Activated naive CD4-positive, alpha-beta T cell treated with anti-CD3 and anti-CD28 coated beads, Interleukin-2, amount 10 ng/mL, durations not matched to agents 7 days and 5 days (primary cell): Measurements from ENCODE around the gene RIN1.
A peak's percentile ranks its signal among the peaks of the same experiment; 100 is the strongest.
"Not testable (repeated sequence)": the region's sequence is repeated elsewhere in the genome, so short reads cannot be mapped to it uniquely, and the experiment has no call there.

ENCODE experiments used
- CTCF ChIA-PET: fragments of 350-600 bp; sonication (Branson Sonifier 250); formaldehyde crosslinking; loops from one replicate; lab custom pipeline; 2021; ENCODE audit warnings: antibody characterized with exemption; lab: Charles Lee
- DNase-seq: peaks from one replicate; pipeline ENCODE4 v3.0.0-alpha.2; 2020
- H3K27ac Mint-ChIP-seq: one replicate; pipeline ENCODE4 v1.8.0; 2021; ENCODE audit warnings: mild to moderate bottlenecking, moderate library complexity, mixed read lengths
- H3K27me3 Mint-ChIP-seq: one replicate; pipeline ENCODE4 v1.8.0; 2021; ENCODE audit warnings: mild to moderate bottlenecking, mixed read lengths
- H3K36me3 Mint-ChIP-seq: one replicate; pipeline ENCODE4 v1.8.0; 2021; ENCODE audit warnings: mixed read lengths
- H3K4me1 Mint-ChIP-seq: one replicate; pipeline ENCODE4 v1.8.0; 2021; ENCODE audit warnings: mixed read lengths
- H3K4me3 Mint-ChIP-seq: one replicate; pipeline ENCODE4 v1.8.0; 2021; ENCODE audit warnings: mild to moderate bottlenecking, moderate library complexity, mixed read lengths
- H3K9me3 Mint-ChIP-seq: one replicate; pipeline ENCODE4 v1.8.0; 2021; ENCODE audit warnings: mixed read lengths

Gene RIN1

GRCh38 chr11:66365711-66366619, 29.7 kb upstream of the RIN1 start:
- no peak for DNase-seq
- CTCF ChIA-PET, result interaction anchor here (0.7 to 2.9 kb wide), 8 partner anchors 9 to 55 kb away, joined by 3 to 11 read pairs (median 6); partner anchors contain the start of gene B4GAT1
- Mint-ChIP-seq H3K27ac (no peak overlapping the region), H3K4me1 (peaks cover 15% of the 10 kb centered on the region), H3K4me3 (no peak overlapping the region), H3K9me3 (no peaks in the 10 kb centered on the region), H3K27me3 (no peaks in the 10 kb centered on the region), H3K36me3 (no peaks in the 10 kb centered on the region)

DNA sequence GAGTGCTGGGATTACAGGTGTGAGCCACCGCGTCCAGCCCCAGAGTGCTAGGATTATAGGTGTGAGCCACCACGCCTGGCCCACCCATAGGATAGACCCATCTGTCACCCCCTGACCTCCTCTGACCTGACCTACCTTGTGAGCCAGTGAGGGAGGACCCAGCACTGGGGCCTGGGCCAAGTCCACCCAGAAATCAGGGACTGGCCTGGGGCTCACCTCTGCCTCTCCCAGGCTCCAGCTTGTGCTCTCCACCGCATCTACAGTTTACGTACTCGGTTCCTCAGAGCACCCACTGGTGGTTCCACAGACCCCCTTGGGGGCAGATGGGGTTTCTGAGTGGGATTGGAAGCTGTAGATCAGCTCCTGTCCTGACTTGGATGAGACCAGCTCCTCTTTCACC, 28.9 kb upstream of the RIN1 start:
- H3K27ac Mint-ChIP-seq, result no peak overlapping the region
- CTCF ChIA-PET, result interaction anchor here (1.4 to 2.9 kb wide), 5 partner anchors 15 to 54 kb away, joined by 4 to 11 read pairs (median 7); no protein-coding TSS in a partner anchor
- H3K4me3 Mint-ChIP-seq, result no peak overlapping the region
- H3K9me3 Mint-ChIP-seq, result no peaks in the 10 kb centered on the region
- no peaks in the 10 kb centered on the region for H3K27me3 Mint-ChIP-seq
- H3K36me3 Mint-ChIP-seq, result no peaks in the 10 kb centered on the region
- DNase-seq, result no peak
- peaks cover 10% of the 10 kb centered on the region for H3K4me1 Mint-ChIP-seq

GRCh38 chr11:66363805-66364535, 27.7 kb upstream of the RIN1 start:
- peak; percentile 84 for DNase-seq
- Mint-ChIP-seq H3K36me3 (no peaks in the 10 kb centered on the region), H3K4me1 (peaks cover 3% of the 10 kb centered on the region), H3K27ac (no peak overlapping the region), H3K4me3 (no peak overlapping the region), H3K9me3 (no peaks in the 10 kb centered on the region), H3K27me3 (no peaks in the 10 kb centered on the region)
- CTCF ChIA-PET, result interaction anchor here (0.6 to 4.9 kb wide), 19 partner anchors 8 to 723 kb away, joined by 3 to 22 read pairs (median 4); partner anchors contain the start of genes B4GAT1, SLC29A2 and YIF1A

GRCh38 chr11:66363187-66363601, 27.0 kb upstream of the RIN1 start:
- CTCF ChIA-PET, result interaction anchor here (0.6 to 4.9 kb wide), 17 partner anchors 9 to 724 kb away, joined by 3 to 22 read pairs (median 4); partner anchors contain the start of genes B4GAT1, SLC29A2 and YIF1A
- Mint-ChIP-seq H3K4me1 (no peaks in the 10 kb centered on the region), H3K36me3 (peaks cover 2% of the 10 kb centered on the region), H3K27ac (no peak overlapping the region), H3K4me3 (no peak overlapping the region), H3K27me3 (no peaks in the 10 kb centered on the region), H3K9me3 (no peaks in the 10 kb centered on the region)
- DNase-seq, result no peak

DNA sequence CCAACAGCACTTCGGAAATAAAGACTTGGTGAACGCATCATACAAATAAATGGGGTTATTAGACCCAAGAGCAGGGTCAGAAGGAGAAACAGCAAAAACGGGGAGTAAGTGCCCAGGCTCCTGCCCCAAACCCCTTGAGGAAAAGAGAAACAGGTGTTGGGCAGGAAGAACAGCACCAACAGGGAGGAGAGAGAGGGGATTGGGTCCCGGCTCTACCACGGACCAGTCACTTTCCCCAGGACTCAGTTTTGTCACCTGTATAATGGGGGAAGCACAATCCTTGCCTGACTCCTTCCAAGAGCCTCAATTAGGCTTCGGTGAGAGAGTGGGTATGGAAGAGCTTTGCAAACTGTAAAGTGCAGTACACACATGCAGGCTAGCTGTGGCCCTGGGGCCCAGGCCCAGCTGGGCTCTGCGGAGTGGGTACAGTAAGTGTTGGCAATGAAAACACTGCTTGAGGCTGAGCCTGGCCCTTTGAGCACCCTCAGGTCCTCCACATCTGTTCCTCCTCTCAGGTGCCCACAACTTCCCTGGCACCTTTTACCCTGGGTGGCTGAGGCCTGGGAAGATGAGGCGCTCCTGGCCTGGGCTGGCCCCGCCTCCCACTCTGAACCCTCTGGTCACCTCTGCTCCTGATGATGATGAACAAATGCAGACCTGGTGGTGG, 26.4 kb upstream of the RIN1 start:
- DNase-seq, result no peak
- Mint-ChIP-seq H3K27ac (no peak overlapping the region), H3K4me1 (no peaks in the 10 kb centered on the region), H3K9me3 (no peaks in the 10 kb centered on the region), H3K27me3 (no peaks in the 10 kb centered on the region), H3K36me3 (peaks cover 2% of the 10 kb centered on the region), H3K4me3 (no peak overlapping the region)
- CTCF ChIA-PET, result interaction anchor here (1.0 to 4.9 kb wide), 8 partner anchors 8 to 80 kb away, joined by 3 to 22 read pairs (median 7); partner anchors contain the start of gene B4GAT1

- Mint-ChIP-seq H3K36me3 (peaks cover 2% of the 10 kb centered on the region), H3K27me3 (no peaks in the 10 kb centered on the region), H3K4me1 (no peaks in the 10 kb centered on the region), H3K4me3 (no peak overlapping the region), H3K27ac (no peak overlapping the region), H3K9me3 (no peaks in the 10 kb centered on the region)
- CTCF ChIA-PET, result interaction anchor here (1.2 to 4.9 kb wide), 3 partner anchors 16 to 28 kb away, joined by 5 to 22 read pairs (median 6); no protein-coding TSS in a partner anchor
- no peak for DNase-seq
Measured at GRCh38 chr11:66361502-66361941, 25.3 kb upstream of the RIN1 start.

GRCh38 chr11:66360406-66361073, 24.3 kb upstream of the RIN1 start:
- H3K36me3 Mint-ChIP-seq, result peaks cover 2% of the 10 kb centered on the region
- no peak overlapping the region for H3K4me3 Mint-ChIP-seq
- CTCF ChIA-PET, result interaction anchor here (4.9 kb wide), 1 partner anchor 26 kb away, joined by 22 read pairs; no protein-coding TSS in a partner anchor
- H3K9me3 Mint-ChIP-seq, result no peaks in the 10 kb centered on the region
- H3K4me1 Mint-ChIP-seq, result no peaks in the 10 kb centered on the region
- H3K27me3 Mint-ChIP-seq, result no peaks in the 10 kb centered on the region
- peak overlapping the region; percentile 38 for H3K27ac Mint-ChIP-seq
- no peak for DNase-seq

GRCh38 chr11:66359662-66360087, 23.4 kb upstream of the RIN1 start:
- Mint-ChIP-seq H3K4me3 (no peak overlapping the region), H3K4me1 (no peaks in the 10 kb centered on the region), H3K36me3 (peaks cover 2% of the 10 kb centered on the region), H3K27ac (no peak overlapping the region), H3K9me3 (no peaks in the 10 kb centered on the region), H3K27me3 (no peaks in the 10 kb centered on the region)
- CTCF ChIA-PET, result interaction anchor here (4.9 kb wide), 1 partner anchor 27 kb away, joined by 22 read pairs; no protein-coding TSS in a partner anchor
- no peak for DNase-seq

- H3K4me1 Mint-ChIP-seq, result peaks cover 24% of the 10 kb centered on the region
Measured at GRCh38 chr11:66350560-66351235, 14.5 kb upstream of the RIN1 start.

DNA sequence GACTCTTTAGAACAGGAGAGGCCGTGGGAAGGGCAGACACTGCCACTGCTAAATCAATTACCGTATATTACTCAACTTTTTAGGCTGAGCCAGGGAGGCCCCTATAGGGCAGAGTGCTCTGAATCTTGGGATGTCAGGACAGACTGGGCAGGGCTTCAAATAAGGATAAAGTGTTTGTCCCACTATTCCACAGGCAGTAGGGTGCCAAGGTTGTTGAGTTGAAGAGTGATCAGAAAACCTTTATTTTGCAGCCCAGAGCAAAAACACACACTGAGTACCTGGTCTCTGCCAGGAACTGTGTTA, 12.8 kb upstream of the RIN1 start:
- CTCF ChIA-PET, result interaction anchor here (2.7 kb wide), 1 partner anchor 15 kb away, joined by 8 read pairs; no protein-coding TSS in a partner anchor
- no peak overlapping the region for H3K27ac Mint-ChIP-seq
- no peak for DNase-seq
- peak overlapping the region; percentile 95 for H3K4me3 Mint-ChIP-seq
- peaks cover 40% of the 10 kb centered on the region for H3K4me1 Mint-ChIP-seq
- peaks cover 7% of the 10 kb centered on the region for H3K27me3 Mint-ChIP-seq
- peaks cover 12% of the 10 kb centered on the region for H3K36me3 Mint-ChIP-seq
- no peaks in the 10 kb centered on the region for H3K9me3 Mint-ChIP-seq

More at GRCh38 chr11:66350560-66351235, 14.5 kb upstream of the RIN1 start:
- H3K27me3 Mint-ChIP-seq, H3K36me3 Mint-ChIP-seq, H3K27ac Mint-ChIP-seq, DNase-seq, H3K9me3 Mint-ChIP-seq, H3K4me3 Mint-ChIP-seq: not testable (repeated sequence)
- CTCF ChIA-PET, result interaction anchor here (0.7 to 1.9 kb wide), 2 partner anchors 13 to 35 kb away, joined by 3 to 10 read pairs; no protein-coding TSS in a partner anchor

DNA sequence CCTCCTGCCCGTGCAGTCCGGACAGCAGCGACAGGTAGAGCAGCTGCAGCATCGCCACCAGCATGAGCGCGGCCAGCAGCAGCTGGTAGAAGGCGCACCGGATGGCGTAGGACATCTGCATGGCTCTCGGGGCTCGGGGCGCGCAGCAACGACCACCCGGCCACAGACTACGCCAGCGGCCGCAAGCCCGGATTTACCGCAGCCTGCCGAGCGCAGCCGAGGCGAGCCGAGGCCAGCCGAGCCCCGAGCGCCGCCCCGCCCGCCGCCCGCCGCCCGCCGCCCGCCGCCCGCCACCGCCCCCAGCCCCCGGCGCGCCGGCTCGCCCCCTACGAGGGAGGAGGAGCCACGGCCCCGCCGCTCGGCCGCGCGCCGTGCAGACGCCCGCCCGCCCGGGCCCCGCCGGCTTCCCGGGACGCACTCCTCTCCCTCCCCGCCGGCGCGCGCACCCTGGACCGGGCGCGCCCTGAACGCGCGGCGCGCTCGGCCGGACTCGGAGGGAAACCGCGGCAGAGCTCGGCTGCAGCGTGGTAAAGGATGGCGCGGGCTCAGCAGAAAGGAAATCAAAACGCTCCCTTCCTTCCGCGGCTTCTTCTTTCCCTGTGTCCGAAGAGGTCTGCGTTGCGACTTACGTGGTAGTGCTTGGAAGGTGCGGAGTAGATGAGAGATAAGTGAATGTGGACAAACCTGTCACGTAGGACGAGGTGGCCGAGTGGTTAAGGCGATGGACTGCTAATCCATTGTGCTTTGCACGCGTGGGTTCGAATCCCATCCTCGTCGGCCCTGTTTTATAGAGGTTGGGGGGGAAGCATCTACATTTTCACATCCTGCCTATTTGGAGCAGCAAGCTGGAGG, 11.4 kb upstream of the RIN1 start, which contains the start of gene B4GAT1:
Gene B4GAT1, minus strand, starts transcription at position 205 of the 852 bp plus-strand sequence. Its CDS starts 84 bp downstream, at position 121.
- peaks cover 54% of the 10 kb centered on the region for H3K4me1 Mint-ChIP-seq
- peak; percentile 88 for DNase-seq

More for the DNA sequence above, 11.4 kb upstream of the RIN1 start, which contains the start of gene B4GAT1:
- CTCF ChIA-PET, result interaction anchor here (0.7 to 4.2 kb wide), 5 partner anchors 16 to 41 kb away, joined by 3 to 29 read pairs (median 5); no protein-coding TSS in a partner anchor
- H3K36me3 Mint-ChIP-seq, result peaks cover 15% of the 10 kb centered on the region
- peak within 1 kb of the TSS; percentile 96 for H3K27ac Mint-ChIP-seq
- peak within 1 kb of the TSS; percentile 95 for H3K4me3 Mint-ChIP-seq
- no peaks in the 10 kb centered on the region for H3K9me3 Mint-ChIP-seq
- H3K27me3 Mint-ChIP-seq, result peaks cover 7% of the 10 kb centered on the region
